Measurements from ENCODE around the gene LDLRAD3.

- TF ChIP-seq EZH2 (IDR thresholded peaks at IDR 0.05; ENCODE audit: borderline replicate concordance, low read depth, low read length, severe bottlenecking), result no peak
- no peak for TF ChIP-seq CTCF (IDR thresholded peaks at IDR 0.05; ENCODE audit: borderline replicate concordance, extremely low read depth, low read length, poor library complexity, severe bottlenecking)
Observed at GRCh38 chr11:35967042-35967441, 23.2 kb downstream of the LDLRAD3 start.

Data from DND-41 (cell line).